PC-9 (cell line): ENCODE results near the gene GPR68. TPM values are rescaled to one million over a fixed set of nuclear protein-coding genes. Genes with fewer than 3 reads are reported as not detected.

Experiments
- BruUV-seq: library from RNA; stranded (reverse); fragments of 400-500 nt; replicated peaks from 2 replicates; lab custom pipeline; 2021; lab: Mats Ljungman, UMichigan
- CTCF ChIA-PET: fragments of 300-600 bp; sonication (Branson Sonifier 250); formaldehyde crosslinking; loops from one replicate; lab custom pipeline; 2022; ENCODE audit warnings: antibody characterized with exemption; lab: Charles Lee
- POLR2A ChIA-PET: fragments of 300-600 bp; sonication (Branson Sonifier 250); formaldehyde crosslinking; loops from one replicate; lab custom pipeline; 2022; ENCODE audit warnings: antibody characterized with exemption; ENCODE audit not compliant: unreplicated experiment; lab: Charles Lee
- DNase-seq, 2 experiments: peaks; one replicate each; pipeline versions ENCODE4 v3.0.0 to v3.0.0-alpha.2; 2015 to 2022; ENCODE audit warnings: mixed read lengths in 1 of 2
- H2AFZ ChIP-seq: fragments of 200-600 bp; sonication (generic); 2 replicates; pipeline ENCODE4 v1.8.1; 2017; ENCODE audit warnings: antibody characterized with exemption
- H3F3A ChIP-seq: fragments of 200-600 bp; sonication (generic); 2 replicates; pipeline ENCODE4 v1.8.1; 2017; ENCODE audit warnings: antibody characterized with exemption, mild to moderate bottlenecking, low read depth; ENCODE audit not compliant: insufficient read depth
- H3K27ac ChIP-seq: fragments of 200-600 bp; sonication (generic); 2 replicates; pipeline ENCODE4 v1.6.1; 2016; ENCODE audit warnings: mixed run types
- H3K27me3 ChIP-seq: fragments of 200-600 bp; sonication (generic); 2 replicates; pipeline ENCODE4 v1.6.1; 2016; ENCODE audit warnings: low read depth, mixed run types; ENCODE audit not compliant: insufficient read depth
- H3K36me3 ChIP-seq: fragments of 200-600 bp; sonication (generic); 2 replicates; pipeline ENCODE4 v1.6.1; 2016; ENCODE audit warnings: low read depth, mixed run types
- H3K4me1 ChIP-seq: fragments of 200-600 bp; sonication (generic); replicated peaks from 2 replicates; pipeline ENCODE4 v1.6.1; 2016; ENCODE audit warnings: mixed run types; ENCODE audit not compliant: insufficient read depth
- H3K4me2 ChIP-seq: fragments of 200-600 bp; sonication (generic); 2 replicates; pipeline ENCODE4 v1.6.1; 2017; ENCODE audit warnings: mixed run types
- H3K4me3 ChIP-seq: fragments of 200-600 bp; sonication (generic); 2 replicates; pipeline ENCODE4 v1.6.1; 2016; ENCODE audit warnings: mixed run types
- H3K79me2 ChIP-seq: fragments of 200-600 bp; sonication (generic); 2 replicates; pipeline ENCODE4 v1.6.1; 2017; ENCODE audit warnings: low read depth, mixed run types
- H3K9me2 ChIP-seq: fragments of 200-600 bp; sonication (generic); 2 replicates; pipeline ENCODE4 v1.8.1; 2017; ENCODE audit warnings: mild to moderate bottlenecking; ENCODE audit not compliant: insufficient read depth
- H3K9me3 ChIP-seq: fragments of 200-600 bp; sonication (generic); 2 replicates; pipeline ENCODE4 v1.8.1; 2016; ENCODE audit warnings: low read depth; ENCODE audit not compliant: insufficient read depth
- H4K20me1 ChIP-seq: fragments of 200-600 bp; sonication (generic); 2 replicates; pipeline ENCODE4 v1.8.1; 2017; ENCODE audit not compliant: insufficient read depth
- CTCF ChIP-seq: fragments of 200-600 bp; sonication (generic); conservative IDR thresholded peaks from 2 replicates; pipeline ENCODE4 v1.6.1; 2017; ENCODE audit warnings: mixed run types, antibody characterized with exemption, mild to moderate bottlenecking, moderate library complexity
- EZH2 ChIP-seq: fragments of 200-600 bp; sonication (generic); IDR thresholded peaks from 2 replicates; pipeline ENCODE4 v1.8.0; 2017; ENCODE audit warnings: antibody characterized with exemption, low read depth
- intact Hi-C: fragments of 100-400 bp; cut with micrococcal nuclease; formaldehyde crosslinking; loops from one replicate; pipeline ENCODE4 v1.10.0; 2022; ENCODE audit not compliant: unreplicated experiment
- total RNA-seq: library from RNA; stranded (reverse); gene quantifications from 2 replicates; pipeline ENCODE4 v1.2.3, GENCODE V29; 2021

Gene GPR68
- total RNA-seq, 1 experiment from 2014 or later: not detected

- DNase-seq: no peak
- no TSS peak for BruUV-seq
- H3K36me3 ChIP-seq: no peaks in the 10 kb centered on the region
- ChIA-PET POLR2A (no interaction called here), CTCF (no interaction called here)
- no peaks in the 10 kb centered on the region for H3K4me1 ChIP-seq
- H3K4me2 ChIP-seq: no peak overlapping the region
- H3F3A ChIP-seq: no peaks in the 10 kb centered on the region
- no peaks in the 10 kb centered on the region for H3K9me2 ChIP-seq
- no peaks in the 10 kb centered on the region for H4K20me1 ChIP-seq
- no peaks in the 10 kb centered on the region for H3K79me2 ChIP-seq
- TF ChIP-seq CTCF: no peak
- no peak for TF ChIP-seq EZH2
- H3K27ac ChIP-seq: no peak overlapping the region
- H3K9me3 ChIP-seq: no peaks in the 10 kb centered on the region
- H3K4me3 ChIP-seq: no peak overlapping the region
- H3K27me3 ChIP-seq: no peaks in the 10 kb centered on the region
- no peak overlapping the region for H2AFZ ChIP-seq
- intact Hi-C loops: no loop called here
These were observed 27.1 kb upstream of the GPR68 start for GRCh38 chr14:91271639-91272038.

- Histone ChIP-seq H3K4me2 (no peak overlapping the region), H3K9me2 (no peaks in the 10 kb centered on the region), H3F3A (no peaks in the 10 kb centered on the region), H3K4me3 (no peak overlapping the region), H3K79me2 (no peaks in the 10 kb centered on the region), H3K36me3 (no peaks in the 10 kb centered on the region), H3K27me3 (no peaks in the 10 kb centered on the region), H4K20me1 (no peaks in the 10 kb centered on the region), H2AFZ (no peak overlapping the region), H3K9me3 (no peaks in the 10 kb centered on the region), H3K27ac (no peak overlapping the region), H3K4me1 (no peaks in the 10 kb centered on the region)
- TF ChIP-seq EZH2 (no peak), CTCF (no peak)
- intact Hi-C loops: no loop called here
- CTCF ChIA-PET: no interaction called here
- BruUV-seq: no TSS peak
- POLR2A ChIA-PET: no interaction called here
- DNase-seq: no peak
These were observed 26.1 kb upstream of the GPR68 start for GRCh38 chr14:91270619-91271018.

- ChIA-PET CTCF (no interaction called here), POLR2A (no interaction called here)
These were observed 25.7 kb upstream of the GPR68 start for GRCh38 chr14:91270188-91270587.

More at GRCh38 chr14:91270188-91270587, 25.7 kb upstream of the GPR68 start:
- Histone ChIP-seq H3K27ac (no peak overlapping the region), H4K20me1 (no peaks in the 10 kb centered on the region), H3F3A (no peaks in the 10 kb centered on the region), H3K4me2 (no peak overlapping the region), H3K9me2 (no peaks in the 10 kb centered on the region), H3K4me3 (no peak overlapping the region), H3K36me3 (no peaks in the 10 kb centered on the region), H3K27me3 (no peaks in the 10 kb centered on the region), H3K79me2 (no peaks in the 10 kb centered on the region), H3K4me1 (no peaks in the 10 kb centered on the region), H3K9me3 (no peaks in the 10 kb centered on the region), H2AFZ (no peak overlapping the region)
- BruUV-seq: no TSS peak
- DNase-seq: no peak
- TF ChIP-seq CTCF (no peak), EZH2 (no peak)
- intact Hi-C loops: no loop called here
